CD4-positive, alpha-beta T cell (primary cell): ENCODE measurements around the gene IL12RB1. TPM values are rescaled to one million over a fixed set of nuclear protein-coding genes. Genes with fewer than 3 reads are reported as not detected.

Experiments used
- ATAC-seq: fragments of 200-7000 bp; cut with Tn5 transposase; one replicate; pipeline ENCODE4 v1.10.0; 2022; ENCODE audit warnings: mild to moderate bottlenecking; ENCODE audit not compliant: poor library complexity
- CTCF ChIA-PET: fragments of 350-600 bp; sonication (Branson Sonifier 250); formaldehyde crosslinking; loops from one replicate; lab custom pipeline; 2021; ENCODE audit warnings: antibody characterized with exemption, inconsistent platforms; lab: Charles Lee
- POLR2A ChIA-PET: fragments of 350-600 bp; sonication (Branson Sonifier 250); formaldehyde crosslinking; loops from one replicate; lab custom pipeline; 2021; ENCODE audit warnings: antibody characterized with exemption, inconsistent platforms; lab: Charles Lee
- DNase-seq, 14 experiments: peaks; one replicate each; pipeline ENCODE4 v3.0.0-alpha.2; 2013 to 2020; ENCODE audit warnings: mixed read lengths in 2 of 14
- H3K27ac ChIP-seq, 2 donors: one replicate each; pipeline versions ENCODE4 v1.5.1 to v1.7.0; 2013; ENCODE audit warnings: low read length in 2 of 2, low read depth in 1 of 2, mild to moderate bottlenecking in 1 of 2
- H3K27me3 ChIP-seq, 2 experiments: 1 replicate in 1 of 2; 2 replicates in 1 of 2; pipeline versions ENCODE4 v1.6.1 to v1.7.0; 2013; ENCODE audit warnings: low read length in 2 of 2, control low read depth in 1 of 2, mild to moderate bottlenecking in 1 of 2, moderate library complexity in 1 of 2; ENCODE audit not compliant: insufficient read depth in 2 of 2, control insufficient read depth in 1 of 2
- H3K36me3 ChIP-seq: one replicate; pipeline ENCODE4 v1.6.1; 2013; ENCODE audit warnings: low read length, control low read depth; ENCODE audit not compliant: insufficient read depth
- H3K4me1 ChIP-seq: one replicate; pipeline ENCODE4 v1.6.1; 2013; ENCODE audit warnings: low read length, control low read depth; ENCODE audit not compliant: insufficient read depth
- H3K4me3 ChIP-seq: one replicate; pipeline ENCODE4 v1.5.1; 2013; ENCODE audit warnings: mild to moderate bottlenecking, low read length, moderate library complexity
- H3K9me3 ChIP-seq, 2 experiments: 1 replicate in 1 of 2; 2 replicates in 1 of 2; pipeline versions ENCODE4 v1.6.1 to v1.7.0; 2013; ENCODE audit warnings: low read length in 2 of 2, mild to moderate bottlenecking in 2 of 2, control low read depth in 1 of 2, moderate library complexity in 1 of 2; ENCODE audit not compliant: control insufficient read depth in 1 of 2, insufficient read depth in 1 of 2
- H3K27ac Mint-ChIP-seq: one replicate; pipeline ENCODE4 v1.8.0; 2020; ENCODE audit warnings: mixed read lengths
- H3K27me3 Mint-ChIP-seq: one replicate; pipeline ENCODE4 v1.8.0; 2021; ENCODE audit warnings: mixed read lengths
- H3K36me3 Mint-ChIP-seq: one replicate; pipeline ENCODE4 v1.8.0; 2021; ENCODE audit warnings: low read depth, mixed read lengths
- H3K4me1 Mint-ChIP-seq: one replicate; pipeline ENCODE4 v1.8.0; 2021; ENCODE audit warnings: low read depth, mixed read lengths
- H3K4me3 Mint-ChIP-seq: one replicate; pipeline ENCODE4 v1.8.0; 2020; ENCODE audit warnings: mild to moderate bottlenecking, mixed read lengths
- H3K9me3 Mint-ChIP-seq: one replicate; pipeline ENCODE4 v1.8.0; 2020; ENCODE audit warnings: mixed read lengths
- CTCF ChIP-seq: fragments of 200-600 bp; IDR thresholded peaks from one replicate; pipeline ENCODE4 v1.8.0; 2022; ENCODE audit warnings: antibody characterized with exemption, mild to moderate bottlenecking
- intact Hi-C, 2 experiments: fragments of 100-400 bp; cut with DNase I in 1 of 2; cut with micrococcal nuclease in 1 of 2; formaldehyde crosslinking; loops; one replicate each; pipeline versions ENCODE4 v1.15.1 to v1.9.0; 2023 to 2025; cut with DNase I, micrococcal nuclease
- total RNA-seq, 174 experiments: library from RNA in 2 of 174; stranded (reverse) in 2 of 174; gene quantifications; one replicate each; pipeline ENCODE4 v1.2.3 and lab custom pipeline; 2021 to 2026

IL12RB1 gene
- total RNA-seq, 2 experiments from 2014 or later = 20.5 to 22.5 TPM

DNA sequence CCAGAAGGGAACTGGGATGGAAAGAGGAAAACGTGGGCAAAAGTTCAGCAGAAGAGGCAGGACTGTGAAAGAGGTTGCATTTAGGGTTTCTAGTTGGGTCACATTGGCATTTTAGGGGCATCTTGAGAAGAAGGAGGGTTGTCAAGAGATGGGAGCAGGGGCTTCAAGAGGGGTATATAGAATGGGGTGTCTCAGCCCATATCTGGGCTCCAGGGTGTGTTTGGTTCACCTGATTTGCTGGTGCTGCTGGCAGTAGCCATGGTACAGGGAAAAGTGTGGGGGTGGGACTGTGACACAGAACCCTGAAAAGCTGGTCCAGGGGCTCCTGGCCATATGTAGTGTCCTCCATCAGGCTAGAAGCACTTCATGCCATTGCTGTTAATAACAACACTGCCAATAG lies 33.4 kb upstream of the IL12RB1 start:
- Mint-ChIP-seq H3K27ac (peak overlapping the region; percentile 97), H3K27me3 (no peaks in the 10 kb centered on the region), H3K4me3 (peak overlapping the region; percentile 89), H3K36me3 (peaks cover 40% of the 10 kb centered on the region), H3K4me1 (peaks cover 29% of the 10 kb centered on the region), H3K9me3 (no peaks in the 10 kb centered on the region)
- Histone ChIP-seq H3K27me3 (no peaks in the 10 kb centered on the region), H3K27ac (peak overlapping the region; percentile 65 to 80), H3K4me1 (peaks cover 47% of the 10 kb centered on the region), H3K36me3 (peaks cover 41% of the 10 kb centered on the region), H3K9me3 (no peaks in the 10 kb centered on the region), H3K4me3 (peak overlapping the region; percentile 86)
- DNase-seq = no peak
- TF ChIP-seq CTCF = no peak
- ATAC-seq = no peak
- intact Hi-C loops = no loop called here
- ChIA-PET POLR2A (interaction anchor here (1.0 to 4.1 kb wide), 13 partner anchors 7 to 261 kb away, joined by 3 to 58 read pairs (median 7); partner anchors contain the start of genes IL12RB1, JUND, MAST3 and MPV17L2), CTCF (interaction anchor here (0.8 to 1.8 kb wide), 2 partner anchors 32 to 182 kb away, joined by 3 to 10 read pairs; partner anchors contain the start of gene PIK3R2)

- Mint-ChIP-seq H3K4me3 (peak overlapping the region; percentile 89), H3K27ac (peak overlapping the region; percentile 97), H3K9me3 (no peaks in the 10 kb centered on the region), H3K27me3 (no peaks in the 10 kb centered on the region), H3K4me1 (peaks cover 32% of the 10 kb centered on the region), H3K36me3 (peaks cover 37% of the 10 kb centered on the region)
- ChIA-PET CTCF (interaction anchor here (0.5 to 1.8 kb wide), 6 partner anchors 32 to 187 kb away, joined by 3 to 10 read pairs (median 3); partner anchors contain the start of genes CCDC124 and PIK3R2), POLR2A (interaction anchor here (0.8 to 4.1 kb wide), 17 partner anchors 8 to 260 kb away, joined by 3 to 58 read pairs (median 5); partner anchors contain the start of genes IL12RB1, JUND, MAST3 and MPV17L2)
- ATAC-seq = peak; percentile 55
- intact Hi-C loops = loop anchor here (2.0 to 10.0 kb wide), 4 partner anchors 33 to 205 kb away; partner anchors contain the start of genes LSM4 (in 1 of the 2), MPV17L2 (in 1 of the 2) and PIK3R2 (in 1 of the 2)
- Histone ChIP-seq H3K9me3 (no peaks in the 10 kb centered on the region), H3K4me3 (peak overlapping the region; percentile 86), H3K36me3 (peaks cover 42% of the 10 kb centered on the region), H3K27ac (peak overlapping the region; percentile 65 to 80), H3K27me3 (no peaks in the 10 kb centered on the region), H3K4me1 (peaks cover 51% of the 10 kb centered on the region)
- DNase-seq = peak; percentile 28 to 84 (median 58)
- TF ChIP-seq CTCF = no peak
Measured at GRCh38 chr19:18119717-18120105, 33.0 kb upstream of the IL12RB1 start.

DNA sequence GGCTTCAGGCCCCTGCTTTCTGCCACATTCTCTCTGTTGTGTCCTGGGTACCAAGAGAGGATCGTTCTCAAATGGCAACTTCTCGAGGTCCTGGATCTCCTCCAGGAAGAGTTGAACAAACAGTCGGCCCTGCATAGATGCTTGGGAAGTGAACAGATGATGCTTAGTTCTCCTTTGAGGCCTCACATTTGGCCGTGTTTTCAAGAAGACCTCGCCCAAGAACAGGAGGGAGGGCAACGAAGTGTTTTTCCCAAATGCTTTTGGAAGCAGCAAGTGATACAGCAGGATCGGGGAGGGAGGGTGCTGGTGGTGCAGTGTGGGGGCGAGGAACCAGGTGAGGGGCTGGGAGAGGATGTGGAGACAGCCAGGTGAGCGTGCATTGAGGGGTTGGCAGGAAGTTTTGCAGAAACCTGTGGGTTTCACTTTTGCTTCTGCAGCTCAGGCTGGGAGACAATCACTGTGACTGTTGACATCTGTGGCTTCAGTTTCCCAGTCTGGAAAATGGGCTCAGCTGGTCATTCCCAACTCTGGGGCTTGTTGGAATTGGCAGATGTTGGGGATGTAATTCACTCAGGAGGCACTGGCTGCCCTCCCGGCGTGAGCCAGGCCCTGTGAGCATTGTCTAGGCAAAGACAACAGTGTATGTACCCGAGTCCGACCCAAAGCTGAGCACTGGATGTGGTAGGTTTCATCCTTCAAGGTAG lies 32.4 kb upstream of the IL12RB1 start:
- peaks cover 52% of the 10 kb centered on the region for H3K4me1 ChIP-seq

More for the DNA sequence above, 32.4 kb upstream of the IL12RB1 start:
- H3K9me3 ChIP-seq = no peaks in the 10 kb centered on the region
- Mint-ChIP-seq H3K4me3 (peak overlapping the region; percentile 89), H3K9me3 (no peaks in the 10 kb centered on the region), H3K36me3 (peaks cover 35% of the 10 kb centered on the region), H3K27ac (peak overlapping the region; percentile 97), H3K27me3 (no peaks in the 10 kb centered on the region), H3K4me1 (peaks cover 35% of the 10 kb centered on the region)
- H3K36me3 ChIP-seq = peaks cover 36% of the 10 kb centered on the region
- ChIA-PET CTCF (interaction anchor here (0.5 to 1.8 kb wide), 6 partner anchors 33 to 186 kb away, joined by 3 to 10 read pairs (median 3); partner anchors contain the start of genes CCDC124 and PIK3R2), POLR2A (interaction anchor here (0.6 to 4.1 kb wide), 19 partner anchors 8 to 260 kb away, joined by 3 to 58 read pairs (median 5); partner anchors contain the start of genes IL12RB1, JUND, MAST3 and MPV17L2)
- intact Hi-C loops = loop anchor here (2.0 to 10.0 kb wide), 4 partner anchors 34 to 206 kb away; partner anchors contain the start of genes LSM4 (in 1 of the 2), MPV17L2 (in 1 of the 2) and PIK3R2 (in 1 of the 2)
- peak overlapping the region; percentile 77 to 80 for H3K27ac ChIP-seq
- H3K4me3 ChIP-seq = peak overlapping the region; percentile 86
- no peaks in the 10 kb centered on the region for H3K27me3 ChIP-seq
- peak; percentile 65 for ATAC-seq
- peak; percentile 35 to 86 (median 52) for DNase-seq
- TF ChIP-seq CTCF = no peak
